ENCODE measurements around the gene TRPM4.

DNA sequence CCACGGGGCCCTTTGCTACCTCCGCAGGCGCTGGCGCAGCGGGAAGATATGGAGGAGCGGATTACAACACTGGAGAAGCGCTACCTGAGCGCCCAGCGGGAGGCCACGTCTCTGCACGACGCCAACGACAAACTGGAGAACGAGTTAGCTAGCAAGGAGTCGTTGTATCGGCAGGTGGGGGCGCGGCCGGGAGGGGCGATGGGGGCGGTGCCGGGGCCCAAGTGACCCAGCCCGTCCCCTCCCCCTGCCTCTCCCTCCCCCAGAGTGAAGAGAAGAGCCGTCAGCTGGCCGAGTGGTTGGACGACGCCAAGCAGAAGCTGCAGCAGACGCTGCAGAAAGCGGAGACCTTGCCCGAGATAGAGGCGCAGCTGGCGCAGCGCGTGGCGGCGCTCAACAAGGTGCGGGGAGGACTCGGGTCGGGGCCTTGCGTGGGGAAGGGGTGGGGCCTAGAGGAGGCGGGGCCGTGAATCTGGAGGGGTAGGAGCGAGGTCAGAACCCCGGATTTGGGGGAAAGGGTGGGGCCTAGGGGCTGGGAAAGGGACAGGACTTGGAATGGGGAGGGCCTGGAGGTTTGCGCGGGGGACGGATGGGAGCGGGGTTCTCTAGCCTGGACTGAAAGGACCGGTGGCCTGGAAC lies 24.5 kb upstream of the TRPM4 start:
- no peak for TF ChIP-seq EZH2 (IDR thresholded peaks at IDR 0.05; ENCODE audit: low read length)
- TF ChIP-seq, protein P1, sequence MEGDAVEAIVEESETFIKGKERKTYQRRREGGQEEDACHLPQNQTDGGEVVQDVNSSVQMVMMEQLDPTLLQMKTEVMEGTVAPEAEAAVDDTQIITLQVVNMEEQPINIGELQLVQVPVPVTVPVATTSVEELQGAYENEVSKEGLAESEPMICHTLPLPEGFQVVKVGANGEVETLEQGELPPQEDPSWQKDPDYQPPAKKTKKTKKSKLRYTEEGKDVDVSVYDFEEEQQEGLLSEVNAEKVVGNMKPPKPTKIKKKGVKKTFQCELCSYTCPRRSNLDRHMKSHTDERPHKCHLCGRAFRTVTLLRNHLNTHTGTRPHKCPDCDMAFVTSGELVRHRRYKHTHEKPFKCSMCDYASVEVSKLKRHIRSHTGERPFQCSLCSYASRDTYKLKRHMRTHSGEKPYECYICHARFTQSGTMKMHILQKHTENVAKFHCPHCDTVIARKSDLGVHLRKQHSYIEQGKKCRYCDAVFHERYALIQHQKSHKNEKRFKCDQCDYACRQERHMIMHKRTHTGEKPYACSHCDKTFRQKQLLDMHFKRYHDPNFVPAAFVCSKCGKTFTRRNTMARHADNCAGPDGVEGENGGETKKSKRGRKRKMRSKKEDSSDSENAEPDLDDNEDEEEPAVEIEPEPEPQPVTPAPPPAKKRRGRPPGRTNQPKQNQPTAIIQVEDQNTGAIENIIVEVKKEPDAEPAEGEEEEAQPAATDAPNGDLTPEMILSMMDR (optimal IDR thresholded peaks at IDR 0.05 in 1 of 3, IDR thresholded peaks at IDR 0.05 in 1 of 3, conservative IDR thresholded peaks at IDR 0.05 in 1 of 3; ENCODE audit: extremely low read depth in 1 of 3, insufficient read depth in 2 of 3, low read length in 3 of 3) = no peak
